AG04449 (cell line): ENCODE data around the gene TRAIP.

Source experiments
- CTCF ChIA-PET: fragments of 350-600 bp; formaldehyde crosslinking; extraction: SDS; loops from one replicate; lab custom pipeline; 2021; ENCODE audit warnings: antibody characterized with exemption; lab: Yijun Ruan, JAX
- POLR2A ChIA-PET: fragments of 400-600, 350-600 bp; formaldehyde crosslinking; extraction: SDS; loops from one replicate; lab custom pipeline; 2020; ENCODE audit warnings: antibody characterized with exemption, inconsistent platforms; lab: Yijun Ruan, JAX
- DNase-seq: peaks from one replicate; pipeline ENCODE4 v3.0.0-alpha.2; 2010; ENCODE audit warnings: low read depth, low spot score
- H3K4me3 ChIP-seq: 2 replicates; pipeline ENCODE4 v1.5.1; 2011; ENCODE audit warnings: low read depth, mild to moderate bottlenecking, control low read depth, low read length
- TF ChIP-seq, protein P1 (sequence below): IDR thresholded peaks from one replicate; pipeline ENCODE4 v1.5.1; 2011; ENCODE audit warnings: mild to moderate bottlenecking, moderate library complexity, low read length, control low read depth, inconsistent platforms; ENCODE audit not compliant: insufficient read depth; ENCODE audit errors: missing control alignments

TRAIP gene

DNA sequence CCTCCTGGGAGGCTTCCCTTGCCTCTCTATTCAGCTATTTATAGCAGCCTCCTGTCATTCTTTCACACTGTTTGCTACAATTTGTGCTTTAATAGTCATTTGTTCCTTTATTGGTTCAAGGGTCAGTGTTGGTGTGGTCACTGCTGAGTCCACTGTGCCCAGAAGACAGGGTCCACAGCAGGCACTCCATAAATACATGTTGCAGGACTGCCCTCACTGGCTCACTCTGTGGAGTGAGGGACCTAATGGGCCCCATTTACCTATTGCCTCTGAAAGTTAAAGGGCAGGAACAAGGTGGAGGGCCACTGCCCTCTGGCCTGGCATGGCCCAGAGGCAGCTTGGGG, 30.5 kb upstream of the TRAIP start:
- ChIA-PET POLR2A (no interaction called here), CTCF (interaction anchor here (0.5 kb wide), 1 partner anchor 50 kb away, joined by 3 read pairs; no protein-coding TSS in a partner anchor)
- TF ChIP-seq, protein P1, sequence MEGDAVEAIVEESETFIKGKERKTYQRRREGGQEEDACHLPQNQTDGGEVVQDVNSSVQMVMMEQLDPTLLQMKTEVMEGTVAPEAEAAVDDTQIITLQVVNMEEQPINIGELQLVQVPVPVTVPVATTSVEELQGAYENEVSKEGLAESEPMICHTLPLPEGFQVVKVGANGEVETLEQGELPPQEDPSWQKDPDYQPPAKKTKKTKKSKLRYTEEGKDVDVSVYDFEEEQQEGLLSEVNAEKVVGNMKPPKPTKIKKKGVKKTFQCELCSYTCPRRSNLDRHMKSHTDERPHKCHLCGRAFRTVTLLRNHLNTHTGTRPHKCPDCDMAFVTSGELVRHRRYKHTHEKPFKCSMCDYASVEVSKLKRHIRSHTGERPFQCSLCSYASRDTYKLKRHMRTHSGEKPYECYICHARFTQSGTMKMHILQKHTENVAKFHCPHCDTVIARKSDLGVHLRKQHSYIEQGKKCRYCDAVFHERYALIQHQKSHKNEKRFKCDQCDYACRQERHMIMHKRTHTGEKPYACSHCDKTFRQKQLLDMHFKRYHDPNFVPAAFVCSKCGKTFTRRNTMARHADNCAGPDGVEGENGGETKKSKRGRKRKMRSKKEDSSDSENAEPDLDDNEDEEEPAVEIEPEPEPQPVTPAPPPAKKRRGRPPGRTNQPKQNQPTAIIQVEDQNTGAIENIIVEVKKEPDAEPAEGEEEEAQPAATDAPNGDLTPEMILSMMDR: no peak
- no peak overlapping the region for H3K4me3 ChIP-seq
- no peak for DNase-seq

DNA sequence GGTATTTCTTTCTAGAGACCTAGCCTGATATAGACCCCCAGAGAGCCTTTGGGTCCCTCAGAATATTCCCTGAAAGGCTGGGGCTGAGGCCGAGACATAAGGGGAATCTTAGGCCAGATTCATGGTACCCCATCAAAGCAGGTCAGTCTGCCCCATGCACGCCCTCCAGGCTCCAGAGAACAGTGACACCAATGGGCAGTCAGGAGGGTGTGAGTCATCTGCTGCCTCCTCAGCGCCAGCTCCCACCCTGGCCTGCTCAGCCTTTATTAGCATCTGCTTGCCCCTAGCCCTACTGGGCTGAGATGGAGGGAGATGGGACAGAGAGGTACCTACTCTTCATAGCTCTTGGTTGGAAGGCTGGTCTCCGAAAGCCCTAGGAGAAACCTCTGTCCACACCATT, 27.6 kb upstream of the TRAIP start:
- CTCF ChIA-PET: no interaction called here
- DNase-seq: no peak
- TF ChIP-seq, protein P1: no peak
- POLR2A ChIA-PET: interaction anchor here (1.0 kb wide), 1 partner anchor 12 kb away, joined by 3 read pairs; no protein-coding TSS in a partner anchor
- H3K4me3 ChIP-seq: no peak overlapping the region

DNA sequence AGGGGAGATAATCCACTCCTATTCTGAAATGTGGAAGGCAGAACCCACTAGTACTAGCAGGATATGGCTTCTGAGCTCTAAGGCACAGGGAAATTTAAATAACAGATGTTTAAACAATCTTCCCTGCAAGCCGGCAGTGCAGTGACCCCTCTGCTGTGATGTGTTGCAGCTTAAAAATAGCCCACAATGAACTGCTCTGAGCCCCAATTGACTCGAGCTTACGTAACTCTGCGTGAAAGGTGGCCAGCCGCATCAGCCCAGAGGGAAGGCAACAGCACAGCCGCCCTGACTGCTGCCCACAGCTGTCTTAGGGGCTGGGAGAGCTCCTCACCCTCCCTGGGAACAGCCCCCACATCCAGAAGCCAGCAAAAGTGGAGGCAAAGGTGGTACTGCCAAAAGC, 25.8 kb upstream of the TRAIP start:
- ChIA-PET POLR2A (no interaction called here), CTCF (no interaction called here)
- DNase-seq: no peak
- H3K4me3 ChIP-seq: no peak overlapping the region
- TF ChIP-seq, protein P1: no peak

DNA sequence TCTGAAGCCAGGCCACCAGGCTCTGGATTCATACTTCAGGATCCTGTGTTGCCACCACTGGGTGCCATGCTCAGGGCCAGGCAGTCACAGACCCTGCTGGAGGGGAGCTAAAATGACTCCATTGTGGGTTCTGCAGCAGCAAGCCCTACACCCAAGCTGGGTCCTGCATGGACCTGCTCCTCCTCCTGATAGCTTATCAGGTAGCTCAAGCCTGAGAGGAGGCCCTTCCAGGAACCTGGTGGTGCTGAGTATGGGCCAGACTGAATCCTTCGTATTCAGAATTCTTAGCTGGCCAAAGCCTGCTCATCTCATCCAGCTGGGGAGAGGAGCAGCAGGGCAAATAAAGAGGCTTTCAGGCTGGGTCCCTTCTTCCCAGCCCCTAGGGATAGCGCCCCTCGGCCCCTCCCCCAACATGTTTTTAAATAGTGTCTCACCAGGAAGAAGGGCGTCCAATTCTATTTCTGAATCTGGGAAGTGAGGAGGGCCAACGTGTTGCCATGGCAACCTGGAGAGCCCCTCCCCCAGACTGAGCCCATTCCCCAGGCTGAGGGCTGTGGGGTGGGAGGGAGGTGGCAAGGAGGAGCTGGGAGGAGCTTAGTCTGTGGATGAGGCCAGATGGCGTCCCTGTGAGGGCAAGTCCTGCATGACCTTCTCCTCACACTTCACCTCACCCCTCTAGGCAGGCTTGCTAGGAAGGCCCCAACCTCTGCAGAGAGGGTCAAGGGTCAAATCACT, 24.4 kb upstream of the TRAIP start:
- no peak for DNase-seq
- ChIA-PET CTCF (no interaction called here), POLR2A (no interaction called here)
- no peak overlapping the region for H3K4me3 ChIP-seq
- TF ChIP-seq, protein P1: no peak

DNA sequence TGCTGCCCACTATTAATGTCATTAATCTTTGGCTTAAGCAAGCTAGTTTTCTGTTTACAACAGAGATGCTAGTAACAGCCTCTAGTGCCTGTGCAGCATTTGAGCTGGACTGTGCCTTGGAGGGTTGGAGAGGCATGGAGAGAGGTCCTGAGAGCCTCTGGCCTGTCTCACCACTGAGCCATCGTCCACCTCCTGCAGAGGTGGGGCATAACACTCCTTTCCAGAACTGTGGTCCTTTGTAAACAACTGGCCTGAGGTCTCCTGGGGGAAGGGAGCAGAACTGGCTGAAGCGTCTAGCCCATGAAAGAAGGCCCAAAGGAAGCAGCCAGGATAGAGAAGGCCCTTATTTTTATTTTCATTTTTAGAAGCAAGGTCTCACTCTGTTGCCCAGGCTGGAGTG, 23.4 kb upstream of the TRAIP start:
- POLR2A ChIA-PET: no interaction called here
- TF ChIP-seq, protein P1: no peak
- DNase-seq: no peak
- CTCF ChIA-PET: interaction anchor here (1.3 kb wide), 1 partner anchor 26 kb away, joined by 3 read pairs; no protein-coding TSS in a partner anchor
- no peak overlapping the region for H3K4me3 ChIP-seq

DNA sequence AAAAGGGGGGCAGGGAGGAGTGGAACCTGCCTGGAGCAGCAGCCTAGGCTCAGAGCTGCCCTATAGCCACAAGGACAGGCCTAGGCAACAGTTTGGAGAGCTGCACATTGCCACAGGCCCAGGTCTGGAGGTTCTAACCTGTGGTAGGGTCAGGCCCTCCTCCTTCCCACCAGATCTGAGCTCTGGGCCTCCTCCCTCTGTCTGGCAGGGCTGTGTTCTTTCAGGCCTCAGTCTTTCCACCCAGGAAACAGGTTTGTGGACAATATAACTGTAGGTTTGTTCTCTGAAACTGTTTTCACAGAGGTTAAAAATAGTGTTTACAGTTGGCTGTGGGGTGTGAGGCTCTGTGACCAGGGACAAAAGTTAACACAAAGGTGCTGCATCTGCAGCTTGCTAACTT, 22.3 kb upstream of the TRAIP start:
- DNase-seq: no peak
- CTCF ChIA-PET: interaction anchor here (1.3 kb wide), 1 partner anchor 27 kb away, joined by 3 read pairs; no protein-coding TSS in a partner anchor
- POLR2A ChIA-PET: no interaction called here
- TF ChIP-seq, protein P1: no peak
- H3K4me3 ChIP-seq: no peak overlapping the region
